Sigmoid colon (tissue), 7 donors: ENCODE results near the gene PPP1R37. TPM values are rescaled to one million over a fixed set of nuclear protein-coding genes. Genes with fewer than 3 reads are reported as not detected.

Experiments
- DNase-seq: peaks from one replicate; pipeline ENCODE4 v3.0.0-alpha.2; 2019
- H3K27ac ChIP-seq, 4 donors: fragments of 200-600 bp; sonication (generic); one replicate each; pipeline ENCODE4 v1.5.1; 2016 to 2019; ENCODE audit warnings: mild to moderate bottlenecking in 1 of 4
- H3K27me3 ChIP-seq, 3 donors: fragments of 200-600 bp; sonication (generic); one replicate each; pipeline ENCODE4 v1.5.1; 2019; ENCODE audit warnings: mild to moderate bottlenecking in 1 of 3
- H3K36me3 ChIP-seq, 4 donors: fragments of 200-600 bp; sonication (generic); one replicate each; pipeline ENCODE4 v1.5.1; 2016 to 2019
- H3K4me1 ChIP-seq, 4 donors: fragments of 200-600 bp; sonication (generic); one replicate each; pipeline ENCODE4 v1.5.1; 2017 to 2019
- H3K4me3 ChIP-seq, 4 donors: fragments of 200-600 bp; sonication (generic); one replicate each; pipeline ENCODE4 v1.5.1; 2017 to 2019; ENCODE audit warnings: mild to moderate bottlenecking in 2 of 4, moderate library complexity in 1 of 4
- H3K9me3 ChIP-seq, 4 donors: fragments of 200-600 bp in 3 of 4; sonication (generic) in 3 of 4; one replicate each; pipeline versions ENCODE4 v1.5.1 to v1.6.1; 2013 to 2019
- CTCF ChIP-seq, 4 experiments: fragments of 450-650 bp in 3 of 4; fragments of 200-600 bp in 1 of 4; IDR thresholded peaks; one replicate each; pipeline ENCODE4 v1.5.1; 2016 to 2019; ENCODE audit warnings: antibody characterized with exemption in 4 of 4, mild to moderate bottlenecking in 3 of 4, moderate library complexity in 2 of 4
- EP300 ChIP-seq, 4 donors: sonication (generic); formaldehyde crosslinking; IDR thresholded peaks; one replicate each; pipeline ENCODE4 v1.6.1; 2017; ENCODE audit warnings: antibody characterized with exemption in 4 of 4
- POLR2A ChIP-seq, 2 donors: fragments of 450-650 bp; IDR thresholded peaks; one replicate each; pipeline ENCODE4 v1.6.1; 2016; ENCODE audit warnings: antibody characterized with exemption in 2 of 2, mild to moderate bottlenecking in 2 of 2, moderate library complexity in 2 of 2
- POLR2AphosphoS5 ChIP-seq, 4 donors: sonication (generic); formaldehyde crosslinking; IDR thresholded peaks; one replicate each; pipeline ENCODE4 v1.6.1; 2017; ENCODE audit warnings: antibody characterized with exemption in 4 of 4
- WGBS, 2 donors: extraction: QIAGEN DNeasy Blood & Tissue Kit; methylation state at CpG; one replicate each; pipeline ENCODE4 v1.1.7; 2013; 5-methylcytosine and 5-hydroxymethylcytosine counted together
- intact Hi-C: fragments of 100-400 bp; cut with DNase I; formaldehyde crosslinking; loops from one replicate; pipeline ENCODE4 v1.15.1; 2023
- polyA plus RNA-seq, 3 donors: library from polyadenylated mRNA; stranded (reverse); fragments of 200-250 nt; gene quantifications; one replicate each; pipeline ENCODE4 v1.2.3, GENCODE V29; 2013
- total RNA-seq, 4 donors: library from RNA; depleted of rRNA; stranded (reverse); fragments of >200 nt; gene quantifications; one replicate each; pipeline ENCODE4 v1.1.0, GENCODE V29; 2016
- donor health status: healthy with polysubstance abuse.
- donor health status: Bipolar disorder and iron deficiency.
- donor health status: healthy.

Gene PPP1R37
- total and polyA plus RNA-seq, 7 donors: 17.8 to 32.5 (median 21.6) TPM

GRCh38 chr19:45069056-45069455 lies 23.9 kb upstream of the PPP1R37 start:
- intact Hi-C loops: no loop called here
- TF ChIP-seq POLR2AphosphoS5 (IDR thresholded peaks at IDR 0.05) (no peak), POLR2A (IDR thresholded peaks at IDR 0.05) (no peak), CTCF (IDR thresholded peaks at IDR 0.05) (no peak), EP300 (IDR thresholded peaks at IDR 0.05) (no peak)
- Histone ChIP-seq H3K4me1 (no peaks in the 10 kb centered on the region), H3K36me3 (peaks cover 40 to 78% (median 61%) of the 10 kb centered on the region in 4 donors), H3K27me3 (no peaks in the 10 kb centered on the region), H3K4me3 (no peak overlapping the region), H3K27ac (no peak overlapping the region), H3K9me3 (no peaks in the 10 kb centered on the region)
- DNase-seq: no peak
- WGBS, 2 donors: 50 to 83% methylated on average over 13 of the region's 13 CpGs

DNA sequence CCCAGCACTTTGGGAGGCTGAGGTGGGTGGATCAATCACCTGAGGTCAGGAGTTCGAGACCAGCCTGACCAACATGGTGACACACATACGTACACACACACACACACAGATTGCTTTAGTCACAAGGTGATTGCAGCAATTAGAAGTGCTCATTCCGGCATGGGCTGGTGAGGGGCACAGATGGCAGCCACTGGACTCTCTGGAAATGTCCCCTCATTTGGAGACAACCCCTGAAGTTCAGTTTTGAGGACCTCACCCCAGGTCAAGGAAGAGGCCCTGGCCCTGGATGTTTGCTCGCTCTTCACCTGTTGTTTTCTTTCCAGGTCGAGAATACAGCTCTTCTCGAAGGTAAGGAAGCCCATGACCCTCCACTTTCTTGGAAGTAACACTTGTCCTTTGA lies 22.8 kb upstream of the PPP1R37 start:
- no peak overlapping the region for H3K27ac ChIP-seq
- intact Hi-C loops: no loop called here
- H3K9me3 ChIP-seq: no peaks in the 10 kb centered on the region
- TF ChIP-seq EP300 (IDR thresholded peaks at IDR 0.05) (no peak), CTCF (IDR thresholded peaks at IDR 0.05) (no peak), POLR2A (IDR thresholded peaks at IDR 0.05) (no peak), POLR2AphosphoS5 (IDR thresholded peaks at IDR 0.05) (no peak)
- no peak for DNase-seq
- peaks cover 32 to 67% (median 50%) of the 10 kb centered on the region in 4 donors for H3K36me3 ChIP-seq
- 66 to 83% methylated on average over 6 of the region's 6 CpGs for WGBS, 2 donors
- H3K4me3 ChIP-seq: no peak overlapping the region
- peaks cover 0 to 4% (median 3%) of the 10 kb centered on the region in 4 donors for H3K4me1 ChIP-seq
- no peaks in the 10 kb centered on the region for H3K27me3 ChIP-seq

GRCh38 chr19:45070861-45071544 lies 22.0 kb upstream of the PPP1R37 start:
- peaks cover 0 to 12% (median 10%) of the 10 kb centered on the region in 4 donors for H3K4me1 ChIP-seq
- H3K9me3 ChIP-seq: no peaks in the 10 kb centered on the region
- DNase-seq: no peak
- H3K4me3 ChIP-seq: no peak overlapping the region
- H3K36me3 ChIP-seq: peaks cover 32 to 59% (median 44%) of the 10 kb centered on the region in 4 donors
- 53 to 79% methylated on average over 19 of the region's 19 CpGs for WGBS, 2 donors
- no peak overlapping the region for H3K27ac ChIP-seq
- H3K27me3 ChIP-seq: no peaks in the 10 kb centered on the region
- intact Hi-C loops: no loop called here
- no peak for TF ChIP-seq POLR2AphosphoS5 (IDR thresholded peaks at IDR 0.05)
- TF ChIP-seq EP300 (IDR thresholded peaks at IDR 0.05): no peak
- TF ChIP-seq POLR2A (IDR thresholded peaks at IDR 0.05): no peak

DNA sequence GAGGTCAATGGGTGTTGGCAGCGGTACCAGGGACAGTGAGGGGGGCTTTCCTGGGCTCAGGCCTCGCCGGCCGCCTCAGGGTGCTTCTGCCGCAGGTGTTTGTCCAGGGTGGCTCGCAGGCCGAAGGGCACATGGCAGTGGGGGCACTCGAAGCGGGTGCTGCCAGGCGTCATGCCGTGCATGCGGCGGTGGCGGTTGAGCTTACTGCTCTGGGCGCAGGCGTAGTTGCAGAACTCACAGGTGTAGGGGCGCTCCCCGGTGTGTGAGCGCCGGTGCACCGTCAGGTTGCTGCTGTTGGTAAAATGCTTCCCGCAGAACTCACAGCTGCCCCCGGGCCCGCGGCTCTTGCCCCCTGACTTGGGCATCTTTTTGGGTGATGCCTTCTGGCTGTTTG lies 21.4 kb upstream of the PPP1R37 start:
- Histone ChIP-seq H3K9me3 (no peaks in the 10 kb centered on the region), H3K36me3 (peaks cover 32 to 54% (median 42%) of the 10 kb centered on the region in 4 donors), H3K4me3 (no peak overlapping the region), H3K27ac (no peak overlapping the region), H3K27me3 (no peaks in the 10 kb centered on the region), H3K4me1 (peaks cover 0 to 17% (median 16%) of the 10 kb centered on the region in 4 donors)
- intact Hi-C loops: no loop called here
- DNase-seq: no peak
- 91 to 93% methylated on average over 25 of the region's 25 CpGs for WGBS, 2 donors
- TF ChIP-seq CTCF (IDR thresholded peaks at IDR 0.05) (no peak), EP300 (IDR thresholded peaks at IDR 0.05) (no peak), POLR2A (IDR thresholded peaks at IDR 0.05) (no peak), POLR2AphosphoS5 (IDR thresholded peaks at IDR 0.05) (no peak)

- H3K27me3 ChIP-seq: no peaks in the 10 kb centered on the region
- peaks cover 32 to 48% (median 39%) of the 10 kb centered on the region in 4 donors for H3K36me3 ChIP-seq
- no peak overlapping the region for H3K27ac ChIP-seq
- 88 to 91% methylated on average over 34 of the region's 34 CpGs for WGBS, 2 donors
- no peak overlapping the region for H3K4me3 ChIP-seq
- TF ChIP-seq CTCF (IDR thresholded peaks at IDR 0.05) (no peak), POLR2AphosphoS5 (IDR thresholded peaks at IDR 0.05) (no peak), POLR2A (IDR thresholded peaks at IDR 0.05) (no peak), EP300 (IDR thresholded peaks at IDR 0.05) (no peak)
- no peak for DNase-seq
- H3K4me1 ChIP-seq: peaks cover 0 to 23% (median 19%) of the 10 kb centered on the region in 4 donors
- no peaks in the 10 kb centered on the region for H3K9me3 ChIP-seq
- intact Hi-C loops: no loop called here
Observed at GRCh38 chr19:45071969-45072790, 20.8 kb upstream of the PPP1R37 start.
